Transverse colon (tissue), 4 donors: Measurements from ENCODE around the gene TRABD2B. TPM values are rescaled to one million over a fixed set of nuclear protein-coding genes. Genes with fewer than 3 reads are reported as not detected.
A peak's percentile ranks its signal among the peaks of the same experiment; 100 is the strongest.

Experiments
- DNase-seq: peaks from one replicate; pipeline ENCODE4 v3.0.0-alpha.2; 2019
- H3K27ac ChIP-seq, 4 donors: fragments of 200-600 bp; sonication (generic); 2 replicates each; pipeline ENCODE4 v1.5.1; 2016 to 2018; ENCODE audit warnings: inconsistent platforms in 4 of 4
- H3K27me3 ChIP-seq: fragments of 200-600 bp; sonication (generic); 2 replicates; pipeline ENCODE4 v1.5.1; 2017; ENCODE audit warnings: inconsistent platforms
- H3K36me3 ChIP-seq, 4 donors: fragments of 200-600 bp; sonication (generic); 2 replicates each; pipeline ENCODE4 v1.5.1; 2017 to 2019; ENCODE audit warnings: inconsistent platforms in 4 of 4
- H3K4me1 ChIP-seq, 4 donors: fragments of 200-600 bp; sonication (generic); 2 replicates each; pipeline ENCODE4 v1.5.1; 2017 to 2020; ENCODE audit warnings: inconsistent platforms in 4 of 4
- H3K4me3 ChIP-seq, 4 donors: fragments of 200-600 bp; sonication (generic); 1 replicate in 1 of 4; 2 replicates in 3 of 4; pipeline versions ENCODE4 v1.5.1 to v1.6.1; 2017 to 2019; ENCODE audit warnings: inconsistent platforms in 4 of 4
- H3K9me3 ChIP-seq, 2 donors: fragments of 200-600 bp; sonication (generic); 2 replicates each; pipeline ENCODE4 v1.5.1; 2017 to 2019; ENCODE audit warnings: inconsistent platforms in 2 of 2
- EP300 ChIP-seq: sonication (generic); formaldehyde crosslinking; IDR thresholded peaks from one replicate; pipeline ENCODE4 v1.6.1; 2017; ENCODE audit warnings: antibody characterized with exemption, low read depth
- POLR2A ChIP-seq: fragments of 450-650 bp; IDR thresholded peaks from one replicate; pipeline ENCODE4 v1.6.1; 2016; ENCODE audit warnings: antibody characterized with exemption, mild to moderate bottlenecking, moderate library complexity
- POLR2AphosphoS5 ChIP-seq, 3 donors: sonication (generic); formaldehyde crosslinking; IDR thresholded peaks; one replicate each; pipeline ENCODE4 v1.6.1; 2016; ENCODE audit warnings: antibody characterized with exemption in 3 of 3
- WGBS, 2 donors: methylation state at CpG; one replicate each; pipeline ENCODE4 v1.1.5; 2018; ENCODE audit warnings: low coverage in 1 of 2; 5-methylcytosine and 5-hydroxymethylcytosine counted together
- in situ Hi-C, 4 donors: fragments of 200-750 bp; cut with MboI; loops; one replicate each; pipeline versions ENCODE4 v1.15.0 to v1.15.1; 2017; ENCODE audit warnings: low sequenced_read_pairs in 3 of 4, low pct_ligation_motif_present in 1 of 4, low pct_unique_long_range_greater_than_20kb in 1 of 4
- intact Hi-C: fragments of 100-400 bp; cut with DNase I; formaldehyde crosslinking; loops from one replicate; pipeline ENCODE4 v1.15.1; 2023; ENCODE audit warnings: low total_unique reads
- total RNA-seq, 4 donors: library from RNA; depleted of rRNA; stranded (reverse); fragments of >200 nt; gene quantifications; one replicate each; pipeline ENCODE4 v1.1.0, GENCODE V29; 2016
- TF ChIP-seq, protein P1 (sequence below), 5 experiments: fragments of 200-600 bp in 3 of 5; fragments of 450-650 bp in 2 of 5; sonication (generic) in 3 of 5; IDR thresholded peaks; 1 replicate in 2 of 5; 2 replicates in 3 of 5; pipeline ENCODE4 v1.5.1; 2016 to 2017; ENCODE audit warnings: antibody characterized with exemption in 5 of 5, inconsistent platforms in 3 of 5, mild to moderate bottlenecking in 2 of 5, moderate library complexity in 1 of 5

The TRABD2B gene
- total RNA-seq, 4 donors from 2014 or later: 0.27 to 0.48 (median 0.37) TPM; not detected in 1

DNA sequence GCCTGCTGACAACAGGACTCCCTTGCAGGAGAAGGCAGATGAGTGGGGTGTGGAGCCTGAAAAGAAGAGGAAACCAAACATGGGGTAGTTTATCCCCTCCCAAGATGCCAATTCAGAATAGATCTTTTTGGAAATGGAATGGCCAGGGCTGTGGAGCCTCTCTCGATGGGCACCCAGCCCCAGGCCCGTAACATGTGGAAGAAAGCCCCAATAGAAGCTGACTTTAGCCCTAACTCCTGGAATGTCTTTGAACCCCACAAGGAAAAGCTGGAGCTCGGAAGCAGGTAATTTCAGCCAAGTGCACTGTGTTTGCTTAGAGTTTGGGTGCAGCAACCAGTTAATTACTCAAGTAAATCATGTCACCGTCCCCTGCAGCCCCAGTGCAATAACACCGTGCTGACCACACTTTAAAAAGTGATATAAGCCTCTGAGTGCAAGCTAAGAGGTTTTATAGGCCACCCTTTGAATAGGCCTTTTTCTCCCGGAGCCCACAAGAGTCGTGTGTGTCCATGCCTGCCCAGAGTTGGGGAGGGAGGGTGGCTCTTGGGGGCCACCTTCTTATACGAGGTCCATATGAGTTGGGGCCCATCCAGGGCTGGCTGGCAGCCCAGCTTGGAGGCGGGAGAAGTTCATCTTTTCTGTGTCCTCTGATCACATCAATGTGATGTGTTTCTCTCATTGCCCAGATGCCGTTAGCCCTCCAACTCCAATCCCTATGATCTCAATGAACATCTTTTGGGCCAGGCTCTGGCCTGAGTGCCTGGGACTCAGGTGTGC, 153.2 kb downstream of the TRABD2B start:
- intact Hi-C loops: no loop called here
- TF ChIP-seq POLR2AphosphoS5 (IDR thresholded peaks at IDR 0.05): no peak
- TF ChIP-seq, protein P1, sequence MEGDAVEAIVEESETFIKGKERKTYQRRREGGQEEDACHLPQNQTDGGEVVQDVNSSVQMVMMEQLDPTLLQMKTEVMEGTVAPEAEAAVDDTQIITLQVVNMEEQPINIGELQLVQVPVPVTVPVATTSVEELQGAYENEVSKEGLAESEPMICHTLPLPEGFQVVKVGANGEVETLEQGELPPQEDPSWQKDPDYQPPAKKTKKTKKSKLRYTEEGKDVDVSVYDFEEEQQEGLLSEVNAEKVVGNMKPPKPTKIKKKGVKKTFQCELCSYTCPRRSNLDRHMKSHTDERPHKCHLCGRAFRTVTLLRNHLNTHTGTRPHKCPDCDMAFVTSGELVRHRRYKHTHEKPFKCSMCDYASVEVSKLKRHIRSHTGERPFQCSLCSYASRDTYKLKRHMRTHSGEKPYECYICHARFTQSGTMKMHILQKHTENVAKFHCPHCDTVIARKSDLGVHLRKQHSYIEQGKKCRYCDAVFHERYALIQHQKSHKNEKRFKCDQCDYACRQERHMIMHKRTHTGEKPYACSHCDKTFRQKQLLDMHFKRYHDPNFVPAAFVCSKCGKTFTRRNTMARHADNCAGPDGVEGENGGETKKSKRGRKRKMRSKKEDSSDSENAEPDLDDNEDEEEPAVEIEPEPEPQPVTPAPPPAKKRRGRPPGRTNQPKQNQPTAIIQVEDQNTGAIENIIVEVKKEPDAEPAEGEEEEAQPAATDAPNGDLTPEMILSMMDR (IDR thresholded peaks at IDR 0.05): no peak
- TF ChIP-seq POLR2A: no peak
- TF ChIP-seq EP300: no peak
- peaks cover 0 to 13% (median 11%) of the 10 kb centered on the region in 4 donors for H3K4me1 ChIP-seq
- no peaks in the 10 kb centered on the region for H3K36me3 ChIP-seq
- no peaks in the 10 kb centered on the region for H3K9me3 ChIP-seq
- no peak for DNase-seq
- H3K27ac ChIP-seq: no peak overlapping the region
- no peaks in the 10 kb centered on the region for H3K27me3 ChIP-seq
- WGBS, 2 donors: 51% methylated on average over 10 of the region's 10 CpGs; no CpG with 5 or more reads in 1 of the 2 donors
- in situ Hi-C loops: no loop called here
- H3K4me3 ChIP-seq: no peak overlapping the region

DNA sequence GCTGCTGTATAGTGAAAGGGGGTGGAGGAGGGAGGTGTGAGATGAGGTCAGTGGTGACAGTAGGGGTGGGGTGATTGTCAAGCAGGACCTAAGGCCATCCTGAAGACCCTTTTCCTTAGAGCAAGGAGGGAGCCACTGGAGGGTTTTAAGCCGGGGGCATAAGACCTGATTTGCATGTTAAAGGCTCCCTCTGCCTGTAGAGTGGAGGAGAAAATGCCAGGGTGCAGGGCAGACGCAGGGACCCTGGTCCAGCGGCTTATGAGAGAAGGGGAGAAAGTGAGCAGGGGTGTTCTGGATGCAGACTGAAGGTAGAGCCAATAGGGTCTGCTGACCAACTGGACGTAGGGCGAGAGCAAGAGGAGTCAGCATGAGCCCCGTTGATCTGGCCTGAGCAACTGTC, 154.1 kb downstream of the TRABD2B start:
- Histone ChIP-seq H3K27me3 (no peaks in the 10 kb centered on the region), H3K9me3 (no peaks in the 10 kb centered on the region), H3K4me3 (no peak overlapping the region), H3K27ac (no peak overlapping the region), H3K4me1 (peaks cover 4 to 21% (median 20%) of the 10 kb centered on the region in 4 donors), H3K36me3 (no peaks in the 10 kb centered on the region)
- in situ Hi-C loops (no loop called here), intact Hi-C loops (no loop called here)
- peak; percentile 2 for DNase-seq
- WGBS, 2 donors: 89 to 92% methylated on average over 2 to 6 of the region's 6 CpGs
- no peak for TF ChIP-seq EP300
- TF ChIP-seq POLR2A: no peak
- TF ChIP-seq POLR2AphosphoS5 (IDR thresholded peaks at IDR 0.05): no peak
- TF ChIP-seq, protein P1 (IDR thresholded peaks at IDR 0.05): no peak

DNA sequence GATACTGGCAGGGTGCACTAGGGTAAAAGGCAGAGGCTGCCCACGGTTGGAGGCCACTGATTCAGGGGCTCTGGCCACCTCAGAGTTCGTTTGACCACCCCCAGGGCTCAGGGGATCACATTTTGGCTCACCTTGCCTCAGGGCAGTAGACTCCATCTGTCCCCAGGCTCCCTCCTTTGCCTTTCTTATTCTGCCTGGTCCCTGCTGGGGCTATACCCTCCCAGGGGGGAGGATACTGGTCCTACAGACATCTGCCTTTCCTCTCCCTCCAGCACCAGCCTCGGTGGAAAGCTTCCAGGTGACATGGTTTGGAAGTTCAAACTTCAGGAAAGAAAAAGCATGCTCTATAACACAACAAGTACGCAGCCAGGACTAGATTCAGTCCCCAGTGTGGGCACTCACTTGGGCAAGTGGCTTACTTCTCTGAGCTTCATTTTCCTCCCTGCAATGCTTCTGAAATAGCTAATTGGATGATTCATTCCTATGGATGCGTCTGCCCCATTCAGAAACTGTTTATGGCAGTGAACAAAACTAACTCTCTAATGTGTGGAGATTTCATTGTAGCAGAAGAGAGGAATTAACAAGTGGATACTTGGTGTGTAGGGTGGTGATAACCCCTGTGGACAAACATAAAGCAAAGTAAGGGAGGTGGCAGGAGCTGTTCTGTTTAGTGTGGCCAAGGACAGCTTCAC, 154.8 kb downstream of the TRABD2B start:
- H3K36me3 ChIP-seq: no peaks in the 10 kb centered on the region
- WGBS, 2 donors: 55 to 80% methylated on average over 2 to 5 of the region's 5 CpGs

DNA sequence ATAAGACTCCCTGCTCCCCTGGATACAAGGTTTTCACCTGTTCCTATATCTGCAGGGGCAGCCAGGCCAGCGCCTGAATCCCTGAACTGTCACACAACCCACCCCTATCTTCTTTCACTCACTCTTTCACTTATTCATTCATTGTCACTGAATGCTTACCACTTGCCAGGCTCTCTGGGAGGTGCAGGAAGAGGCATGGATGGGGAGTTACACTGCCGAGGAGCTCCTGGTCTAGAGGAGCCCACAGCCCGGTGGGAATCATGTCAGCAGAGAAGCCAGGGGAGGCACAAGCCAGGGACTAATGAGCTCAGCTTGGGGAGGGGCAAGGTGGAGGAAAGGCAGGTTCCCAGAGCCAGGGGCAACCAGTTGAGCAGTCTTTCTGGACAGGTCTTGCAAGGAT, 155.8 kb downstream of the TRABD2B start:
- Histone ChIP-seq H3K4me3 (no peak overlapping the region), H3K9me3 (no peaks in the 10 kb centered on the region), H3K4me1 (peaks cover 4 to 36% (median 31%) of the 10 kb centered on the region in 4 donors), H3K36me3 (no peaks in the 10 kb centered on the region), H3K27me3 (no peaks in the 10 kb centered on the region), H3K27ac (no peak overlapping the region)
- in situ Hi-C loops: no loop called here
- intact Hi-C loops: no loop called here
- TF ChIP-seq EP300: no peak
- TF ChIP-seq POLR2AphosphoS5 (IDR thresholded peaks at IDR 0.05): no peak
- TF ChIP-seq, protein P1 (IDR thresholded peaks at IDR 0.05): no peak
- TF ChIP-seq POLR2A: no peak
- peak; percentile 1 for DNase-seq
- 79 to 100% methylated on average over 2 to 3 of the region's 3 CpGs for WGBS, 2 donors

More for the DNA sequence above, 154.8 kb downstream of the TRABD2B start:
- intact Hi-C loops: no loop called here
- Histone ChIP-seq H3K27ac (no peak overlapping the region), H3K4me3 (no peak overlapping the region), H3K4me1 (peaks cover 4 to 26% (median 24%) of the 10 kb centered on the region in 4 donors), H3K9me3 (no peaks in the 10 kb centered on the region), H3K27me3 (no peaks in the 10 kb centered on the region)
- peak; percentile 1 for DNase-seq
- in situ Hi-C loops: no loop called here
- TF ChIP-seq POLR2A (no peak), POLR2AphosphoS5 (IDR thresholded peaks at IDR 0.05) (no peak), EP300 (no peak)
- TF ChIP-seq, protein P1 (IDR thresholded peaks at IDR 0.05): no peak
